HEK293 (cell line): ENCODE data around the gene ENAM.

Experiments
- CTCF ChIP-seq: fragments of 450-650 bp; formaldehyde crosslinking; IDR thresholded peaks from 2 replicates; pipeline ENCODE4 v1.5.1; 2016; ENCODE audit warnings: missing biosample characterization, missing genetic modification characterization
- HOXA7 ChIP-seq: sonication (generic); formaldehyde crosslinking; IDR thresholded peaks from 2 replicates; pipeline ENCODE4 v1.8.1; 2022; ENCODE audit warnings: missing genetic modification reagents, borderline replicate concordance
- REST ChIP-seq: fragments of 450-650 bp; formaldehyde crosslinking; IDR thresholded peaks from 2 replicates; pipeline ENCODE4 v1.5.1; 2016; ENCODE audit warnings: missing biosample characterization, missing genetic modification characterization
- TCF7L2 ChIP-seq: IDR thresholded peaks from 2 replicates; pipeline ENCODE4 v1.6.1; 2011; ENCODE audit warnings: low read depth, mild to moderate bottlenecking, inconsistent platforms, low read length, moderate library complexity, borderline replicate concordance
- ZNF184 ChIP-seq: fragments of 450-650 bp; IDR thresholded peaks from 2 replicates; pipeline ENCODE4 v1.5.1; 2018; ENCODE audit warnings: missing biosample characterization, mild to moderate bottlenecking, missing genetic modification characterization
- ZNF391 ChIP-seq: fragments of 450-650 bp; formaldehyde crosslinking; IDR thresholded peaks from 2 replicates; pipeline ENCODE4 v1.5.1; 2016; ENCODE audit warnings: low read depth, missing biosample characterization, missing genetic modification characterization, borderline replicate concordance
- ZNF549 ChIP-seq: fragments of 450-650 bp; IDR thresholded peaks from 2 replicates; pipeline ENCODE4 v1.5.1; 2018; ENCODE audit warnings: missing biosample characterization, missing genetic modification characterization, mild to moderate bottlenecking, inconsistent platforms, moderate library complexity
- ZNF785 ChIP-seq: fragments of 450-650 bp; formaldehyde crosslinking; IDR thresholded peaks from 2 replicates; pipeline ENCODE4 v1.5.1; 2016; ENCODE audit warnings: missing biosample characterization, missing genetic modification characterization

- TF ChIP-seq ZNF184 (no peak), CTCF (tag by site-specific recombination) (no peak), TCF7L2 (no peak), ZNF391 (tag by site-specific recombination) (no peak), ZNF785 (tag by site-specific recombination) (no peak), REST (tag by site-specific recombination) (no peak), ZNF549 (no peak), HOXA7 (CRISPR knock-in tag) (no peak)
These were observed 4.2 kb upstream of the ENAM start for GRCh38 chr4:70624226-70624793.
